Stimulated activated effector memory CD8-positive, alpha-beta T cell treated with anti-CD3 and anti-CD28 coated beads, Interleukin-12 subunit alpha, Interleukin-12 subunit beta, amount 100 ng/mL, for 72 hours (primary cell): Measurements from ENCODE around the gene ZNF280D.
"Not testable (repeated sequence)": the region's sequence is repeated elsewhere in the genome, so short reads cannot be mapped to it uniquely, and the experiment has no call there.

Source experiments
- ATAC-seq: fragments of 150-1000 bp; cut with Tn5 transposase; 2 replicates; pipeline ENCODE4 v1.10.0; 2021
- DNase-seq, 2 donors: peaks; one replicate each; pipeline ENCODE4 v3.0.0; 2021 to 2022; ENCODE audit warnings: low spot score in 2 of 2
- H3K27ac Mint-ChIP-seq: one replicate; pipeline ENCODE4 v1.8.0; 2022; ENCODE audit warnings: mild to moderate bottlenecking, mixed read lengths
- H3K36me3 Mint-ChIP-seq: one replicate; pipeline ENCODE4 v1.8.0; 2022; ENCODE audit warnings: mild to moderate bottlenecking, mixed read lengths
- H3K4me1 Mint-ChIP-seq: one replicate; pipeline ENCODE4 v1.8.0; 2022; ENCODE audit warnings: mixed read lengths
- H3K4me3 Mint-ChIP-seq: one replicate; pipeline ENCODE4 v1.8.0; 2022; ENCODE audit warnings: mild to moderate bottlenecking, mixed read lengths
- H3K9me3 Mint-ChIP-seq: one replicate; pipeline ENCODE4 v1.8.0; 2022; ENCODE audit warnings: mixed read lengths

Gene ZNF280D

DNA sequence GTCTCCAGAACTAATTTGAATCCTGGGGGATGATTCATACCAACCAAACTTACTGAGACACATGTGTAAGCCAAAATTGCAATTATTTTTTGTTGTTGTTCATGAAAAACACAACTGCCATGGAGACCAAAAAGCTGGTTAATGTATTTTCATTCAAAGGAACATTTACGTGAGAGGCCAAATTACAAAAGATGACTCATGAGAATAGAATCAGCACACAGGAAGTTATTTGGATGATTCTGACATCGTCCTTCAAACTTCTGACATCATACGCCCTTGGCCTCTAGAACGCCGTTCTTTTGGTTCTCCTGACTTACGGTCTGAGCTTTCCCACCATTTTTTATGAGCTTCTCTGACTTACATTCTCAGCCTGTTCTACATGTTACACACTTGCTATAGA, 3.0 kb upstream of the ZNF280D start:
- Mint-ChIP-seq H3K36me3 (no peaks in the 10 kb centered on the region), H3K27ac (no peak overlapping the region), H3K4me3 (no peak overlapping the region), H3K9me3 (no peaks in the 10 kb centered on the region), H3K4me1 (peaks cover under 1% of the 10 kb centered on the region)
- no peak for ATAC-seq
- DNase-seq = no peak

DNA sequence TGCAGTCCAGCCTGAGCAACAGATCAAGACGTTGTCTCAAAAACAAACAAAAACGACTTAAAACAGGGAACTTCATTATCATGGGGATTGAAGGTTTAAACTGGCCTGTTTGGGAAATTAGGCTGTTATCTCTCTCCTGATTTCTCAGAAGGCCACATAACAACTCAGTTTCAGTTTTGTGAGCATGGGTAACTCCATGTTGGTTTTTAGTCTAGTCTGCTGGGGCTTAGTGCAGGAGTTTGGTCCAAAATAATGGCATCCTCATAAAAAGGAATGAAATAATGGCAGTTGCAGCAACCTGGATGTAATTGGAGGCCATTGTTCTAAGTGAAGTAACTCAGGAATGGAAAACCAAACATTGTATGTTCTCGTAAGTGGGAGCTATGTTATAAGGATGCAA, 2.3 kb upstream of the ZNF280D start:
- Mint-ChIP-seq H3K4me3 (no peak overlapping the region), H3K36me3 (peaks cover 7% of the 10 kb centered on the region), H3K4me1 (peaks cover 8% of the 10 kb centered on the region), H3K27ac (no peak overlapping the region), H3K9me3 (no peaks in the 10 kb centered on the region)
- no peak for ATAC-seq
- DNase-seq = no peak

DNA sequence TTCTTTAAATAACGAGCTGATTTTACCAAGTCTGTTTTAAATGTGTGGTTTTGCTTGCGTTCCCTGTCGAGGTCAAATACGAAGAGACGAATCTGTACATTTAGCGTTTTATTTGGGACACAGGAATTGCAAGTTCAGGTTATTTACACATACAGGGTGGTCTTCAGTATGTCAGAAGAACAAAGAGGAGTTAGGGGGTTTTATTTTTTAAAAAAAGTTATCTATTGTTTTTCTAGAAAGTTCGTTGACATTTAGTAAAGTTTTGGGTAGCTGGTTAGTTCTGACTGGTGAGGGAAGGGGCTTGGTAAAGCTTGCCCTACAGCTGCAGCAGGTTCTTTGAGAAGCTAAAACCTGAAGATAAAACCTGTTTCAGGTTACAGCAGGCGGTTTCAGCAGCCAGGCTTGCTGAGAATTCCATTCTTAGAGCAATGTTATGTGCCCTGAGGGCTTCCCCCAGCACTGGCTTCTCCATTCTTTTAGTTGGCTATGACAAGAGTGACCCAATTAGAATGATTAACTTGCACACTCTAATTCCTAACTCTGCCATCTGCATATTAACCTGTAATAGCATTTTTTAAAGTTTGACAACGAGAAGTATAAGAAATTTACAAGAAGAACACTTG, 815 bp upstream of the ZNF280D start:
- no peak for ATAC-seq
- Mint-ChIP-seq H3K36me3 (peaks cover 7% of the 10 kb centered on the region), H3K27ac (no peak overlapping the region), H3K4me3 (peak overlapping the region; percentile 91), H3K4me1 (peaks cover 16% of the 10 kb centered on the region), H3K9me3 (no peaks in the 10 kb centered on the region)
- no peak for DNase-seq

DNA sequence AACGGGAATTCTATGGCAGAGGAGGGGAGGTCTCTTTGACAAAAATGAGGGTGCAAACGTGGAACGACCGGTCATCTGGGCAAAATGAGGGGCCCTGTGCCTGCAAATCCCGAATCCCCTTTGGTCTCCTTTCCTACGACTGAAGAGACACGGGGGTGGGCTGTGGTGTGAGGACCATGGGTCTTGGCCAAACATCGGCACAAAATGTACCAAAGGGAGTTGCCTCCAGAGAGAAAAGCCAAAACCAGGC, 498 bp downstream of the ZNF280D start:
- no peak for ATAC-seq
- peak overlapping the region; percentile 91 for H3K4me3 Mint-ChIP-seq

DNA sequence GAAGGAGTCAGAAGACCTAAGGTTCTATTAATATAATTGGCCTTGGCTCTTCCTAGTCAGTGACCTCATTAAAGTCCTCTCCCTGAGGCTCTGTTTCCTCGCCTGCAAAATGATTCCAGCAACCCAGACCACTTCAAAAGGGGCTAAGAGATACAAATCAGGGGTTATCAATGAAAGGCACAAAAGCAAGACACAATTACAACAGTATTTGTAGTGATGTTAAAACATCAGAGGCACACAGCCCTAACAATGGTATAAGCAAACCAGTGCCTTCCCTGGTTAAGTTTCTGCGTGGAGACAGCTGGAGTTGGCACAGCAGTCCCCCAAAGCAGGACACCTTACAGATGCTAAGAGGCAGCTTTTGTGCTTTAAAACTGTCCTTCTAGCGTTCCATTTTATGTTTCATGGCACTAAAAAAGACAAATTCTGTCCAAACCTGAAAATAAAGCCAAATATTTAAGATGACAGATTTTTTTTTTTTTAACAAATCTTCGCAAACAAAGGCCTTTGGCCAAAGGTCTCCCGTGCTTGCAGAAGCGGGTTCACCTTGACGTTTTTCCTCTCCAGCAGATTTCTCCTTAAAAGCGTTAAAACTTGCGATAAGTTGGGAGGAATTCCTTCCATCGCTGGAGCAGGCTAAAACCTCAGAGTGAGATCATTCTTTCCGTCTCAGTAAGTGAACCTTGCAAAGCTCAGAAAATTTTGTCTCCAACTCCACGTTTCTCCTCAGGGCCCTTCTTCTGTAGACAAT, 999 bp downstream of the ZNF280D start:
- DNase-seq = no peak
- ATAC-seq = no peak
- Mint-ChIP-seq H3K4me3 (peak overlapping the region; percentile 91), H3K27ac (peak overlapping the region; percentile 99), H3K9me3 (no peaks in the 10 kb centered on the region), H3K4me1 (peaks cover 20% of the 10 kb centered on the region), H3K36me3 (peaks cover 10% of the 10 kb centered on the region)

More for the DNA sequence above, 498 bp downstream of the ZNF280D start:
- no peaks in the 10 kb centered on the region for H3K9me3 Mint-ChIP-seq
- H3K36me3 Mint-ChIP-seq = peaks cover 7% of the 10 kb centered on the region
- H3K27ac Mint-ChIP-seq = peak overlapping the region; percentile 99
- no peak for DNase-seq
- peaks cover 20% of the 10 kb centered on the region for H3K4me1 Mint-ChIP-seq

DNA sequence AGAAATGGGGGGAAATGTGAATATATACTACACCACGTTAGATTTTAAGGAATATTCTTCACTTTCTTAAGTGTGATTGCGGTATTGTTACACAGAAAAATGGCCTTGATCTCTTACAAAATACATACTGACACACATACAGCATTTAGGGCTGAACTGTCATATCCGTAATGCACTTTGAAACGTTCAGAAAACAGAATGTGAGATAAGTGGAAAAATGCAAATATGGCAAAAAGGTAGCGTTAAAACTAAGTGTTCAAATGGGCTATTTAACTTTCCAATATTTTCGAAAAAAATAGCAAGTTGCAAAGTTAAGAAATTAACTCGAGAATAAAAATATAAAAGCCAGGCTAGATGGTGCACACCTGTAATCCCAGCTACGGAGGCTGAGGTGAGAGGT, 1.8 kb downstream of the ZNF280D start:
- H3K4me3 Mint-ChIP-seq = peak overlapping the region; percentile 91
- DNase-seq (no peak), ATAC-seq (no peak)
- H3K36me3 Mint-ChIP-seq = peaks cover 18% of the 10 kb centered on the region
- H3K27ac Mint-ChIP-seq = peak overlapping the region; percentile 99
- H3K4me1 Mint-ChIP-seq = peaks cover 20% of the 10 kb centered on the region
- no peaks in the 10 kb centered on the region for H3K9me3 Mint-ChIP-seq

DNA sequence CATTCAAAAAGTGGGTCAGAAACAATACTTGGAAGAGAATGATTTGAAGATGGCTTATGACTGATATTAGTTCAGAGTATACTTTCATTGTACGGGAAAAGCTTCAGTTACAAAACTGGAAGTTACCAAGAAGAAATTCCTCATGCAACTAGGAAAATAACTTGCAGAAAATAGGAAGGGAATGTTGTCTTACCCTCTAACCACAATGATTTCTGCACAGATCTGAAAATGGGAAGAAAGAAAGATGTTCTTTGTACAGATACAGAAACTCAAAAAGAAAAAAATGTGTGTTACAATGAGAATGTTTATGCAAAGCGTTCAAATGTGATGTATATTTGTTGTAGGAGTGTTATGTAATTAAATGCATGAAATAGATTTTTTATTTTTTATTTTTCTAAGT, 3.7 kb downstream of the ZNF280D start:
- Mint-ChIP-seq H3K9me3 (no peaks in the 10 kb centered on the region), H3K4me1 (peaks cover 20% of the 10 kb centered on the region), H3K36me3 (peaks cover 18% of the 10 kb centered on the region), H3K4me3 (no peak overlapping the region), H3K27ac (no peak overlapping the region)
- ATAC-seq (no peak), DNase-seq (no peak)

DNA sequence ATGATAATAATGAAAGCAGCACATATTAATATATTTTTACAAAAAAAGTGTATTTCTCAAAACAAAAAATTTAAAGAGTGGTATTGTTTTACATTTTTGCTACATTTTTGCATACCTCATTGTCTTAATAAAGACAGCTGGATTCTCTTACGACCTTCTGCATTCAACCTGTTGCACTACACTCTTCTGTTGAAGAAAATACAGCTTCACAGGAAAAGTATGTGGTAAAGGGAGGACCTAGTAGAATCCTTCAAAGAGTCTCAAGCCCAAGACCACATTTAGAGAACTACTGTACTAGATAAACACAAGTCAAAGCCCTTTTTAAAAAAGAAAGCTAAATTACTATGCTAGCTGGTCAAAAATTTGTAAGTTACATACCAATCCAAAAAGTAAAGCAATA, 7.9 kb downstream of the ZNF280D start:
- H3K27ac Mint-ChIP-seq = no peak overlapping the region
- H3K36me3 Mint-ChIP-seq = peaks cover 17% of the 10 kb centered on the region
- H3K9me3 Mint-ChIP-seq = peaks cover 3% of the 10 kb centered on the region
- H3K4me3 Mint-ChIP-seq = no peak overlapping the region
- no peak for DNase-seq
- peaks cover 23% of the 10 kb centered on the region for H3K4me1 Mint-ChIP-seq
- ATAC-seq = no peak

DNA sequence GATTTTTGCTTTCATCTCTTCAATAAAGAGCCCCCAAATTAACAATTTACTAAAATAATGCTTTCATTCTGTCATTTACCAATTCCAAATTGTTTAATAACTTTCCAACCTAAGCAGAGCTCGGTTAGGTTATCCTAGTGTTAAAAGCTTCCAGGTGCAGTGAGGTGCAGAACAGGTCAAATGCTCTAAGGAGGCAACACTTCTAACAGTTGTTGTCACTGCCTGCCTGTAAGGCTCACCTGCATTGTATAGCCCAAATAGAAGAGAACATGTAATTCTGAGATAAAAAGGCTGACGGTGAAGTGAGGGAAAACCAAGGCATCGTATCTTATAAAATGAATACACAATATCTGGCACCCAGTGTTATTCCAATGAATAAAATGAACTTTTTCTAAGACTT, 9.1 kb downstream of the ZNF280D start:
- ATAC-seq = no peak
- Mint-ChIP-seq H3K4me1 (peaks cover 21% of the 10 kb centered on the region), H3K9me3 (peaks cover 3% of the 10 kb centered on the region), H3K4me3 (no peak overlapping the region), H3K36me3 (peaks cover 17% of the 10 kb centered on the region), H3K27ac (no peak overlapping the region)
- no peak for DNase-seq

DNA sequence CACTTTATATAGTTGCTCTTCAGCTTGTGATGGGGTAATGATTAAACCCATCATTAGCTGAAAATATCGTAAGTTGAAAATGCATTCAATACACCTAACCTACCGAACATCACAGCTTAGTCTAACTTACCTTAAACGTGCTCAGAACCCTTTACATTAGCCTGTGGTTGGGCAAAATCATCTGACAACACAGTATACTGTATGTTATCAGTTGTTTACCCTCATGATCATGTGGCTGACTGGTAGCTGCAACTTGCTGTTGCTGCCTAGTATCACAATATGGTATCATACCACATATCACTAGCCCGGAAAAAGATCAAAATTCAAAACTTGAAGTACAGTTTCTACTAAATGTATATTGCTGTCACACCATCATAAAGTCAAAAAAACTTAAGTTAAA, 9.5 kb downstream of the ZNF280D start:
- no peak overlapping the region for H3K4me3 Mint-ChIP-seq
- no peak for ATAC-seq
- no peak overlapping the region for H3K27ac Mint-ChIP-seq
- DNase-seq = no peak
- H3K36me3 Mint-ChIP-seq = peaks cover 17% of the 10 kb centered on the region
- H3K4me1 Mint-ChIP-seq = peaks cover 19% of the 10 kb centered on the region
- peaks cover 3% of the 10 kb centered on the region for H3K9me3 Mint-ChIP-seq

DNA sequence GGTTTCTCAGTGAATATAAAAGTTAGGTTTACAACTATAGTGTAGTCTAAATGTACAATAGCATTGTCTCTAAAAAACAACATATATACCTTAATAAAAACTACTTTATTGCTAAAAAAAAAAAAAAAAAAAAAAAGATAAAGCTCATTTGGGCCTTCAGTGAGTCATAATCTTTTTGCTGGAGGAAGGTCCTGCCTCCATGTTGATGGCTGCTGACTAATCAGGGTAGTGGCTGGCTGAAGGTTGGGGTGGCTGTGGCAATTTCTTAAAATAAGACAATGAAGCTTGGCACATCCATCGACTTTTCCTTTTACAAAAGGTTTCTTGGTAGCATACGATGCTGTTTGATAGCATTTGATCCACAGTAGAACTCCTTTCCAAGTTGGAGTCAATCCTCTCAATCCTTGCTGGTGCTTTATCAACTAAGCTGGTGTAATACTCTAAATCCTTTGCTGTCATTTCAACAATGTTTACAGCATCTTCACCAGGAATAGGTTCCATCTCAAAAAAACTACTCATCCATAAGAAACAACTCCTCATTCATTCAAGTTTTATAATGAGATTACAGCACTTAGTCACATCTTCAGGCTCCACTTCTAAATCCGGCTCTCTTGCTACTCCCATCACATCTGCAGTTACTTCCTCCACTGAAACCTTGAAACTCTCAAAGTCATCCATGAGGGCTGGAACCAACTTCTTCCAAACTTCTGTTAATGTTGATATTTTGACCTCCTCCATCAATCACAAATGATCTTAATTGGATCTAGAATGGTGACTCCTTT, 13.3 kb downstream of the ZNF280D start:
- Mint-ChIP-seq H3K4me3 (no peak overlapping the region), H3K4me1 (peaks cover 30% of the 10 kb centered on the region), H3K27ac (no peak overlapping the region), H3K9me3 (peaks cover 3% of the 10 kb centered on the region), H3K36me3 (peaks cover 6% of the 10 kb centered on the region)
- DNase-seq (no peak), ATAC-seq (no peak)

DNA sequence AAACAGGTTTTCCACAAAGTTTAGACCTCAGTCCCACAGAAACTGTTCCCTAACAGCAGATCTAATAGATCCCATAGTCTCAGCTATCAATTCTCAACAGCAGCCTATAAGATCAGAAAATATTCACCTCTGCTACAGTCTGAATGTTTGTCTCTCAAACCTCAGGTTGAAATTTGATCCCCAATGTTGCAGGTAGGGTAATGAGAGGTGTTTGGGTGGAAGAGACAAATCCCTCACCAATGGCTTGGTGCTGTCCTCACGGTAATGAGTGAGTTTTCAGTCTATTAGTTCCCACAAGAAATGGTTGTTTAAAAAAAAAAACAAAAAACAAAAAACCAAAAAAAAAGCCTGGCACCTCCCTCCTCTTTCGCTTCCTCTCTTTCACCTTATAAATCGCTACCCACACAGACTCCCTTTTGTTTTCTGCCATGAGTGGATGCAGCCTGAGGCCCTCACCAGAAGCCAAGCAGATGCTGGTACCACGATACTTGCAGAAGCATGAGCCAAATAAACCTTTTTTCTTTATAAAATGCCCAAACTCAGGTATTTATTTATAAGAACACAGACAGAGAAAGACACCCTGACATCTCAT, 14.2 kb downstream of the ZNF280D start:
- ATAC-seq (no peak), DNase-seq (no peak)
- Mint-ChIP-seq H3K27ac (no peak overlapping the region), H3K9me3 (peaks cover 3% of the 10 kb centered on the region), H3K36me3 (peaks cover 6% of the 10 kb centered on the region), H3K4me3 (no peak overlapping the region), H3K4me1 (peaks cover 29% of the 10 kb centered on the region)

DNA sequence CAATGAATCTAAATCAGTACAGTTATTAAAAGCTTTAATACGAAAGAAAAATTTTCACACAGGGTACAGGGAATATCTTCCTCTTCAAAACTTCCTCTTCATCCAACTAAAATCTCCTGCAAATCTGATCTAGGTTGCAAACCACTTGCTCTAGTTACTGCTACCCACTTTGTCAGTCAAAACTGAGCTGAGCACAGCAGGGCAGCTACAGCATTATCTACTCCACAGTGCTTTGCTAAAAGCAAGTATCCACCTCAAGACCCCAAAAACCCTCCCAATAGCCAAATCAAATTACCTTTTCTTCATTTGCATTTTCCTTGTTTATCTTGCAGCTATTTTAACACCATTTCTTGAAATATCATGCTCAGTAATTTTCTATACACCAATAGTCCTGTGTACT, 14.7 kb downstream of the ZNF280D start:
- Mint-ChIP-seq H3K27ac (no peak overlapping the region), H3K4me3 (no peak overlapping the region), H3K4me1 (peaks cover 24% of the 10 kb centered on the region), H3K9me3 (peaks cover 2% of the 10 kb centered on the region), H3K36me3 (peaks cover 4% of the 10 kb centered on the region)
- no peak for ATAC-seq
- DNase-seq = no peak

DNA sequence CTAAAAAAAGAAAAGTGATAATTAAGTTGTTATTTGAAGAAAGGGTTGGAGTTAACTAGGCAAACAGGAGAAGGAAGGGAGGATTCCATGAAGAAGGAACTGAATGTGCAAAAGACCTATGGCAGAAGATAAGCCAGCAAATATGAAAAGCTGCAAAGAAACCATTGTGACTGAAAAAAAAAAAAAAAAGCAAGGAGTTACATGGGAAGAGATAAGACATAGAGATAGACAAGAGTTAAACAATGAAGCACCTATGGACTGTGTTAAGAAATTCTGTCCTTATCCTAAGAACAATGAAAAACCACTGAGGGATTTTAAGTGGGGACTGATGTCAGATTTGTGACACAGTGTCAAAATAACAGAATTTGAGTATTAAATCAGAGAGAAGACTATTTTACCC, 17.0 kb downstream of the ZNF280D start:
- Mint-ChIP-seq H3K27ac (no peak overlapping the region), H3K36me3 (no peaks in the 10 kb centered on the region), H3K4me1 (peaks cover 20% of the 10 kb centered on the region), H3K4me3 (no peak overlapping the region), H3K9me3 (no peaks in the 10 kb centered on the region)
- DNase-seq = no peak
- no peak for ATAC-seq

DNA sequence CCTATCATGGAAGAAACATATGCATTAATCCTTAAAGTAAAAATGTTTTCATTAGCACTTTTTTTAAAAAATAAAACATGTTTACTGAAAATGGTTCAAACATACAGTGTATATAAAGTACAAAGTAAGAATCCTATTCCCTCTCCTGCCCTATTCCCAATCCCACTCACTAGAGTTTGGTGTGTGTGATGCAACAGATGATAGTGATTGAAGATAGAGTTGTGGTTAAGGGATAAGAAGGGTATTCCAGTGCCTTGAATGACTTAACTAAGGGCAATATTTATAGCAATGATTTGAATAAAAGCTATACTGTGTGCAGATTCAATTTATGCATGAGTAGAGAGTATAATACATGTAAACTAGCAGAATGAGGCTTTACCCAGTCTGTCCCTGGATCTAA, 18.1 kb downstream of the ZNF280D start:
- H3K9me3 Mint-ChIP-seq = no peaks in the 10 kb centered on the region
- DNase-seq (no peak), ATAC-seq (no peak)
- H3K4me1 Mint-ChIP-seq = peaks cover 17% of the 10 kb centered on the region
- H3K36me3 Mint-ChIP-seq = no peaks in the 10 kb centered on the region
- H3K27ac Mint-ChIP-seq = no peak overlapping the region
- H3K4me3 Mint-ChIP-seq = no peak overlapping the region

DNA sequence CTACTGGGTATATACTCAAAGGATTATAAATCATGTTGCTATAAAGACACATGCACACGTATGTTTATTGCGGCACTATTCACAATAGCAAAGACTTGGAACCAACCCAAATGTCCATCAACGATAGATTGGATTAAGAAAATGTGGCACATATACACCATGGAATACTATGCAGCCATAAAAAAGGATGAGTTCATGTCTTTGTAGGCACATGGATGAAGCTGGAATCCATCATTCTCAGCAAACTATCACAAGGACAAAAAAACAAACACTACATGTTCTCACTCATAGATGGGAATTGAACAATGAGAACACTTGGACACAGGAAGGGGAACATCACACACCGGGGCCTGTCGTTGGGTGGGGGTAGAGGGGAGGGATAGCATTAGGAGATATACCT, 23.8 kb downstream of the ZNF280D start:
- ATAC-seq, H3K4me1 Mint-ChIP-seq: not testable (repeated sequence)

More for the DNA sequence above, 23.8 kb downstream of the ZNF280D start:
- not testable (repeated sequence) for H3K4me3 Mint-ChIP-seq, H3K36me3 Mint-ChIP-seq, H3K27ac Mint-ChIP-seq, H3K9me3 Mint-ChIP-seq, DNase-seq
